Neuron (in vitro differentiated cells): ENCODE measurements around the gene ZNF385C.
"Not testable (repeated sequence)": the region's sequence is repeated elsewhere in the genome, so short reads cannot be mapped to it uniquely, and the experiment has no call there.

Experiments
- H2AFZ ChIP-seq: one replicate; pipeline ENCODE4 v1.6.1; 2013; ENCODE audit warnings: low read depth, mild to moderate bottlenecking, inconsistent platforms, low read length, moderate library complexity
- H3K27me3 ChIP-seq: one replicate; pipeline ENCODE4 v1.6.1; 2013; ENCODE audit warnings: low read length; ENCODE audit not compliant: insufficient read depth
- H3K36me3 ChIP-seq: one replicate; pipeline ENCODE4 v1.6.1; 2013; ENCODE audit warnings: low read length; ENCODE audit not compliant: insufficient read depth
- H3K4me1 ChIP-seq: one replicate; pipeline ENCODE4 v1.6.1; 2013; ENCODE audit warnings: low read length; ENCODE audit not compliant: insufficient read depth
- H3K4me3 ChIP-seq: 2 replicates; pipeline ENCODE4 v1.5.1; 2013; ENCODE audit warnings: mild to moderate bottlenecking, low read length, moderate library complexity
- H3K9me3 ChIP-seq: one replicate; pipeline ENCODE4 v1.6.1; 2013; ENCODE audit warnings: low read length

ZNF385C gene

DNA sequence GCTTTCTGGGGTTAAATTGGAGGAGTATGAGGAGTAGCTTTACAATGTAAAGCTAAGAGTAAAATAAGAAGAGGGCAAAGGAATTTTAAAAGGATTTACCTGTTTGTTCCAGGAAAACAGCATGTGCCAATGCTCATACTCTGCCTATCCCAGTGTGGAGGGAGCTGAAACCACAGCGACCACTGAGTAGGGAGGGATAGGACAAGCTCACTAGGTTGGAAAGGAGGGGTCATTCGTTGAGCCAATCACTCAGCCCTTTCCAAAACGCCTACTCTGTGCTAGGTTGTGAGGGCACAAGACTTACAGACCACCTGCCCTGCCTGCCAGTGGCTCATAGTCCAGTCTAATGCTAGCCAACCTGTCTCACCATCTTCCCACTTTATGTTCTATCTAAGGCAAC lies 79.9 kb downstream of the ZNF385C start:
- Histone ChIP-seq H3K36me3 (peaks cover 18% of the 10 kb centered on the region), H2AFZ (no peak overlapping the region), H3K9me3 (no peaks in the 10 kb centered on the region), H3K4me1 (peaks cover 25% of the 10 kb centered on the region), H3K4me3 (peak overlapping the region; percentile 85), H3K27me3 (no peaks in the 10 kb centered on the region)

DNA sequence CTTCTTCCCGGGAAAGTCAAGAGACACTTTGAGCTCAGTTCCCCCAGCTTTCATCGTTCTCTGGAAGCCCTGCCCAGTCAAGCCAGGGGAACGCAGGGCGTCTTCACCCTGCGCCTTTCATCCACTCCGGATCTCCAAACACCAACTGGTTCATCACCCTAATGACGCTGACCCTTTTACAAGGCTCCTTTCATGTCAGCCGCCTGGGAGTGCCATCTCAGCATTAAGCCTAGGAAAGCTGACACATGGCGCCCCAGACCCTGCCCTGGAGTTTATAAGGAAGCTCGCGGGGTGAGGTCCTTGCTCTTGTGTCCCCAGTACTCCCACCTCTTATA lies 80.4 kb downstream of the ZNF385C start:
- peak overlapping the region; percentile 85 for H3K4me3 ChIP-seq
- H2AFZ ChIP-seq, result peak overlapping the region; percentile 54
- peaks cover 15% of the 10 kb centered on the region for H3K36me3 ChIP-seq
- no peaks in the 10 kb centered on the region for H3K9me3 ChIP-seq
- H3K27me3 ChIP-seq, result no peaks in the 10 kb centered on the region
- peaks cover 25% of the 10 kb centered on the region for H3K4me1 ChIP-seq

DNA sequence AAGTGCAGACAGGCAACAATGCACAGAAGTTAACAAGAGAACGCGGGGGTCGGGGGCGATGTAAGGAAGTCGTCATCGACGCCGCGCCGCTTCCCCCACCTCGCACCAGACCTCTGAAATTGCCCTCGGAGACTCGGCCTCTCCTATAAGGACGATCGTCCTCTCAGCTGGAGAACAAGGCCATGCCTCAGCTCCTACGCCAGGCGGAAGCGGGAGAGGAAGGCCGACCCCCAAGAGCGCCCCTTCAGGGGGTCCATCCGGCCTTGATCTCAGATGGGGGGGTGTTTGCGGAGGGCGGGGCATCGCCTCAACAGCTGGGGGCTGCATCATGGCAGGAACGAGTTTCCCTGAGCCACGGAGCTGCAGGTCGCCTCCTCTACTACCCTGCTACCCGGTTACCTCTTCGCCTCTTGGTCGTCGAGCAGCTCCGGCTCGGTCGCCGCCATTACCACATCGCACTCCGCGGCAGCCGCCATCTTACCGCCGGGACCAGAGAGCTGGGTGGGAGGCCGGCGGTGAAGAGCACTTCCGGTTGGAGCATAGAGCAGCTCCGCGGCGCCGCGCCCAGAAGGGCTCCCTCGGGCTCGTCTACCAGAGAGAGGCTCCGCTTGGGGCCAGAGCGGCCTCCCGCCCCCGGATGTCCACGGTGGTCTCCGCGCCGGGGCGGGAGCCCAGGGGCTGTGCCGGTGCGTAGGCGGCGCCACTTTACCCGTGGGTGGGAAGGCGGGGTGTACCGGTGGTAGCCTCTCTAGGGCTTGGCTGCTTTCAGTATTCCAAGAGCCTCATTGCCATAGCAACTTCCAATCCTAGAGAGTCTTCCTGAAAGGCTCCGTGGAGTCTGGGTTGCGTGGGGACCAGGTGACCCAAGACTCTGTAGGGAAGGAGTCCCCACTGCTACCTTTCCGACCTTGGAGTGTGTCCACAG lies 81.1 kb downstream of the ZNF385C start, which contains the start of gene DNAJC7:
Gene DNAJC7 (minus strand): TSS at position 499 of the 925 bp plus-strand sequence. CDS start 23 bp downstream, at position 476.
- H3K4me3 ChIP-seq, result peak within 1 kb of the TSS; percentile 85
- H3K27me3 ChIP-seq, result no peaks in the 10 kb centered on the region
- peaks cover 10% of the 10 kb centered on the region for H3K36me3 ChIP-seq
- peaks cover 25% of the 10 kb centered on the region for H3K4me1 ChIP-seq
- H3K9me3 ChIP-seq, result no peaks in the 10 kb centered on the region
- H2AFZ ChIP-seq, result peak within 1 kb of the TSS; percentile 54

DNA sequence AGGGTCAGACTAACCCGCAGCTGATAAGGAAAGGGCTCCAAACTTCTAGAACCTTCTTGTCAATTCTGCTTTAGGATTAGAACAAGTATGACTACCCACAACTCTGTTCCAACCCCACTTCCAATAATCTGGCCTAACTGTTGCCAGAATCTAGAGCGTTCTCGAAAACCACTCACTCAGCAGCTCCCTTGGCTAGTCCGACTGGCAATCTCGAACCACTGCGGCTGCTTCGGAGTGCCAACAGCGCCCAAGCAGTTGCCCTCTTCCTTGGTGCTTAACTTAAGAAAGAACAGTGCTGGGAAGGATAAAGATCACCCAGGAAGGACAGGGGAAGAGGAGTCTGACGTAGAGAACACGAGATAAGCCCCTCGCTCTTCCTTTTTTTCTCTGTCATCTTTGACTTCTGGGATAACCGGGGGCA lies 81.9 kb downstream of the ZNF385C start:
- Histone ChIP-seq H2AFZ (peak overlapping the region; percentile 54), H3K4me1 (peaks cover 24% of the 10 kb centered on the region), H3K4me3 (peak overlapping the region; percentile 85), H3K9me3 (no peaks in the 10 kb centered on the region), H3K36me3 (peaks cover 8% of the 10 kb centered on the region), H3K27me3 (no peaks in the 10 kb centered on the region)

DNA sequence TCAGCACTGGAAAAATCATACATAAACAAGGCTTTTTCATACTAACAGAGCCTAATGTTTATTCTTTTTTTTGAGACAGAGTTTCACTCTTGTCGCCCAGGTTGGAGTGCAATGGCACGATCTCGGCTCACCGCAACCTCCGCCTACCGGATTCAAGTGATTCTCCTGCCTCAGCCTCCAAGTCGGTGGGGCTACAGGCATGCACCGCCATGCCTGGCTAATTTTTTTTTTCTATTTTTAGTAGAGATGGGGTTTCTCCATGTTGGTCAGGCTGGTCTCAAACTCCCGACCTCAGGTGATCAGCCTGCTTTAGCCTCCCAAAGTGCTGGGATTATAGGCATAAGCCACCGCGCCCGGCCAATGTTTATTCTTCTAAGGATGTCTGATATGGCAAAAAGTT lies 84.5 kb downstream of the ZNF385C start:
- not testable (repeated sequence) for H3K9me3 ChIP-seq, H2AFZ ChIP-seq, H3K4me3 ChIP-seq, H3K27me3 ChIP-seq
- peaks cover 11% of the 10 kb centered on the region for H3K36me3 ChIP-seq
- peaks cover 16% of the 10 kb centered on the region for H3K4me1 ChIP-seq

DNA sequence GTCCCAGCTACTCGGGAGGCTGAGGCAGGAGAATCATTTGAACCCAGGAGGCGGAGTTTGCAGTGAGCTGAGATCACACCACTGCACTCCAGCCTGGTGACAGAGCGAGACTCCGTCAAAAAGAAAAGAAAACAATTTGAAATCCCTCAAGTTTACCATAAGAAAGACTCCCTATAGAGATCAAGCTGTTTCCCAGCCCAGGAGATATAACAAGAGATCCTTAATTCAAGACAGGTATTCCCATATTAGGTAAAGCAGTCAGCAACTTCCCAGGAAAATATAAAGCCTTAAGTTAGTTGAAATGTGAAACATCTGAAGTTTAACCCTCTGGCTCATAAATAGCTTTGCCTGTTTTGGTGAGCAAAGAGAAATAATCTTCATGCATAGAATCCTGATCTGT lies 85.9 kb downstream of the ZNF385C start:
- not testable (repeated sequence) for H2AFZ ChIP-seq, H3K4me3 ChIP-seq, H3K4me1 ChIP-seq, H3K27me3 ChIP-seq, H3K9me3 ChIP-seq
- peaks cover 11% of the 10 kb centered on the region for H3K36me3 ChIP-seq

DNA sequence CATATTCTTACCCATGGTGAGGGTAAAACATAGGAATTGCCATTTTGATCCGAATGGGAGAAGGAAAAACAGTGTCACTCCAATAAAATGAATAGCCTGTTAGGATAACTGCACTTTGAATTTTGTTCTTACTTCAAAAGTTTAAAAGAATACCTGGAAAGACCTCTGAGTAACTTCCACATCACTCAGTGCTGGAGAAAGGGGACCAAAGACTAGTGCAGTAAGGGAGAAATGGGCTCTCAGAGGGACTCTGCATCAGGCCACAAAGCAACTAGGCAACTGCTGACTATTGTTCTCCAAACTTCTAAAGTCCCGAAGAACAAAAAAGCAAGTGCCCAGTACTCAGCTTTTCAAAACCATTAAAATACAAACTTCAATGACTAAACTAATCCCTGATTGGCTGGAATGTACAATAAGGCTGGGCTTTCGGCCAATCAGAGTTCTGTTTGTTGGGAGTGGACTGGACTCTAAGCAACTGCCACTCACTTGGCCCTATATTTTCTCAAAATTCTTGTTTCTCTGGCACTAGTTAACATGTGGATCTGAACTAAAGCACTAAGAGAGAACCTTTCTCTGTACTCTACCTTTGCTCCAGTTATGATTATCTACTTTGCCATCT lies 87.3 kb downstream of the ZNF385C start:
- Histone ChIP-seq H3K9me3 (no peaks in the 10 kb centered on the region), H3K36me3 (peaks cover 11% of the 10 kb centered on the region), H2AFZ (no peak overlapping the region), H3K4me3 (no peak overlapping the region), H3K27me3 (no peaks in the 10 kb centered on the region), H3K4me1 (peaks cover 4% of the 10 kb centered on the region)

DNA sequence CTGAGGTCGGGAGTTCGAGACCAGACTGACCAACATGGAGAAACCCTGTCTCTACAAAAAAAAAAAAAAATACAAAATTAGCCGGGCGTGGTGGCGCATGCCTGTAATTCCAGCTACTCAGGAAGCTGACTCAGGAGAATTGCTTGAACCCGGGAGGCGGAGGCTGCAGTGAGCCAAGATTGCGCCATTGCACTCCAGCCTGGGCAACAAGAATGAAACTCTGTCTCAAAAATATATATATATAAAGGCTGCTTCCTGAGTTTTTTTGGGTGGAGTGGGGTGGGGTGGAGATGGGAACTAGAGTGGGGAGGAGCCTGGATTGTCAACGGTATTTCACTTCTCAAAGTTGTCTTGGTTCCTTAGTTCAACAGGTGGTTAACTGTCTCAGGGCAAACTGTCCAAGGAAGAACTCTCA lies 88.0 kb downstream of the ZNF385C start:
- H3K4me3 ChIP-seq, H3K9me3 ChIP-seq, H3K4me1 ChIP-seq, H3K27me3 ChIP-seq, H2AFZ ChIP-seq: not testable (repeated sequence)
- H3K36me3 ChIP-seq, result peaks cover 11% of the 10 kb centered on the region

DNA sequence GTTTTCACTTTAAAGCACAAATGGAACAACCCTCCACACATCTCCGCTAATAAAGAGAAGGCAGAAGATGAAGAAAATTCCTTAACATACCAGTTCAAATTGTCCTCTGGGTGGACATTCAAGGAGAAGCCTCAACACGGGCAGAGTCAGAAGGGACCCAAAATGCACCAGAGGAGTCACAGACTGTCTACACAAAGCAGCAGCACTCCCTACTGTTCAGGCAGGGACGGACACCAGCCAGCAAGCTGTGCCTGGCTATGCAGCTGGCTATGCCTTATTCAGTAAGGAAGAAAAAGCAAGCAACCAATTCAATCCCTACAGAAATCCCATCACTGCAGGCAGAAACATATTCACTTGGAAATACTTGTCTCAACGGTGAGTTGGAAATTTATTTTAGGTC lies 89.1 kb downstream of the ZNF385C start:
- no peaks in the 10 kb centered on the region for H3K27me3 ChIP-seq
- no peak overlapping the region for H3K4me3 ChIP-seq
- H3K4me1 ChIP-seq, result no peaks in the 10 kb centered on the region
- peaks cover 11% of the 10 kb centered on the region for H3K36me3 ChIP-seq
- no peaks in the 10 kb centered on the region for H3K9me3 ChIP-seq
- H2AFZ ChIP-seq, result no peak overlapping the region

DNA sequence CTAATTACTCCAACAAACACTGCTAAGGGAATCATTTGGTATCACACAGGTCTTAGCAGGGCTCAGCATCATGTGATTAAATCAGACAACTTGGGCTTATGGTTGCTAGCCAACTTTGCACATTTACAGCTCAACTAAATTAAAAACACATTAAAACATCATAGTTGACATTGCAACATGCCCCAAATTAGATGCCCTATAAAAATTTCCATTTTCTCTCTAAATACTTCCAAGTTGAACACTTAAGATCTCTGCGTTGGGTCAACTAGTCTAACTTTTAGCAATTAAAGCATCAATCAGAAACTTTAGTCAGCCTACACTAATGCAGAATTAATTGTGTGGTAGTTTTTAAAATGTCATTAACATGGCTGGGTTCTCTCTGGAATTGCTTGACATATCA lies 93.1 kb downstream of the ZNF385C start:
- H3K9me3 ChIP-seq, result no peaks in the 10 kb centered on the region
- no peak overlapping the region for H2AFZ ChIP-seq
- peaks cover 38% of the 10 kb centered on the region for H3K36me3 ChIP-seq
- no peak overlapping the region for H3K4me3 ChIP-seq
- peaks cover 13% of the 10 kb centered on the region for H3K4me1 ChIP-seq
- no peaks in the 10 kb centered on the region for H3K27me3 ChIP-seq

DNA sequence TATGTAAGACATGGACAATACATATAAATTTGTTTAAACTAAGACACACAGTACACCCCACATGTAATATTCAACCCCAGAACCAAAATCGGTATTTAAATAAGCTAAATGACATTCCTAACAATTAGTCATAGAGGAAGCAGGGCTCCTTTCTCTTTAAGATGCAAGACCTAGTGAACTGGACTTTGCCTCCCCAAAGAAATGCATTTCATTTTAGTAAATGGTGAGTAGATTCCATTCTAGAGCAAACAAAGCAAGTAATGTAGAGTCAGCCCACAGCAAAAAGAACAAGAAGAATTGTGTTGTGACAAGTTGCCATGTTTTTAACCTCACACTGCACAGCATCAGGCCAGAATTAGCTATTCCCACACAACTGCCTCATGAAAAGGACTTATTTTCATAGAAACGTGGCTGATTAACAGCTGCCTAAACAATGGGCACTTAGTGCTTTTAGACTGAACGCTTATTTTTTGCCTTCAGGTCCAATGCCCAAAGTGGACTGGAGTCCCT lies 95.4 kb downstream of the ZNF385C start:
- H3K4me1 ChIP-seq, result peaks cover 13% of the 10 kb centered on the region
- peaks cover 46% of the 10 kb centered on the region for H3K36me3 ChIP-seq
- no peaks in the 10 kb centered on the region for H3K27me3 ChIP-seq
- H3K4me3 ChIP-seq, result no peak overlapping the region
- no peaks in the 10 kb centered on the region for H3K9me3 ChIP-seq
- no peak overlapping the region for H2AFZ ChIP-seq

DNA sequence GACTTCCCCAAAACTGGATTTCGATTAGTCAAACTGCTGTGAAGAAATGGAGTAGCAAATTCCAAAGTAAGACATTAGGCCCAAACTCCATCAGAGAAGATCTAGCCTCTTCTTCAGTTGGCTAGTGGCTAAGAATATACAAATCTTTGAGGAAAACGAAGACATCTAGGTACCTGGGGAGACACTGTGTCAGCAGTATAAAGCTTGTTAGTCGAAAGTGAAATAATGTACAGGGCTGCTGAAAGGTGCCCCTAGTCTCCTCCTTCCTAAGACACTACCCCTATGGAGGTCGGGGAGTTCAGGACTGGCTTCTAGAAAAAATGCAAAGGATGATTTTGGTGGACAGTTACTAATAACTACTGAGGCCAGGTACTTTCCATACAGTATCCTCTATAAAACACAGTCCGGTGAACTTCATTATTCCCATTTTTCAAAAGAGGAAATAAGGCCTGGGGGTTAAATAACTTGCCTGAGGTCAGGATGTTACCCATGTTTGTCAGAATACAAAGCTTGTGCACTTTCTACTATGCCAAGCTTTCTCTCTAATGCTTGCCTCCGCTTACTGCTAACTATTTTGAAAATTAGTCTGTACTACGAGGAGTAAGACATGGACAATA lies 96.0 kb downstream of the ZNF385C start:
- Histone ChIP-seq H3K36me3 (peaks cover 52% of the 10 kb centered on the region), H3K4me1 (peaks cover 13% of the 10 kb centered on the region)

DNA sequence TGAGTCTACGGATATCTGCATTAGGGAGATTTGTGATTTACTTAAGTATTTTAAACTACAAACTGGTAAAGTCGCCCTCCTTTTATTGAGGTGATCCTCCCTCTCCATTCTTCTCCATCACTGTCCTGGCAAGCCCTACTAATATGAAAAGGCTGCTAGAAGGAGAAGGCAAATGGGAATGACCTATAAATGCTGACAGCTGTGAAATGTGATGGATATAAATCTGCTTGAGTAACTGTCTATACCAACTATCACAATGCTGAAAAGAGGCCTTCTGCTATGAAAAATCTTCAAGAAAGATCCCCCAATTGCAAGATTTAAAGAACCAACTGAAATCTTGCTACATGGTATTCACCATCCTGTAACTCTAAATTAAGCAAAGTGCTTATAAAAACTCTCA lies 96.5 kb downstream of the ZNF385C start:
- Histone ChIP-seq H3K4me3 (no peak overlapping the region), H3K4me1 (peaks cover 13% of the 10 kb centered on the region), H3K9me3 (no peaks in the 10 kb centered on the region), H3K27me3 (no peaks in the 10 kb centered on the region), H2AFZ (no peak overlapping the region), H3K36me3 (peaks cover 57% of the 10 kb centered on the region)

More for the DNA sequence above, 96.0 kb downstream of the ZNF385C start:
- Histone ChIP-seq H3K4me3 (no peak overlapping the region), H3K9me3 (no peaks in the 10 kb centered on the region), H3K27me3 (no peaks in the 10 kb centered on the region), H2AFZ (no peak overlapping the region)
